KG1 (cell line): ENCODE measurements around the gene CATSPER2.
"Not testable (repeated sequence)": the region's sequence is repeated elsewhere in the genome, so short reads cannot be mapped to it uniquely, and the experiment has no call there.

Experiments
- DNase-seq: peaks from one replicate; lab custom pipeline; 2025; lab: John Stamatoyannopoulos, UW

CATSPER2 gene

GRCh38 chr15:43593328-43594190 lies 55.1 kb downstream of the CATSPER2 start, which contains the start of gene CKMT1B:
Gene CKMT1B, plus strand, starts transcription at chr15:43594027. Its CDS starts 192 bp downstream, at chr15:43594219.
- not testable (repeated sequence) for DNase-seq

- DNase-seq, result not testable (repeated sequence)
These were observed 55.8 kb downstream of the CATSPER2 start for GRCh38 chr15:43592841-43593240.

GRCh38 chr15:43589778-43590466 lies 58.7 kb downstream of the CATSPER2 start, which contains the start of gene PPIP5K1:
Gene PPIP5K1, minus strand, starts transcription at chr15:43590208. Its CDS starts 5,704 bp downstream, at chr15:43584504.
- DNase-seq, result not testable (repeated sequence)
